GM18873 (cell line): ENCODE data around the gene OPN4.

Source experiments
- ATAC-seq: cut with Tn5 transposase; IDR thresholded peaks from one replicate; pipeline ENCODE4 v1.9.1; 2021; ENCODE audit warnings: mild to moderate bottlenecking, moderate library complexity, moderate number of reproducible peaks; ENCODE audit not compliant: unreplicated experiment, low FRiP score

OPN4 gene

DNA sequence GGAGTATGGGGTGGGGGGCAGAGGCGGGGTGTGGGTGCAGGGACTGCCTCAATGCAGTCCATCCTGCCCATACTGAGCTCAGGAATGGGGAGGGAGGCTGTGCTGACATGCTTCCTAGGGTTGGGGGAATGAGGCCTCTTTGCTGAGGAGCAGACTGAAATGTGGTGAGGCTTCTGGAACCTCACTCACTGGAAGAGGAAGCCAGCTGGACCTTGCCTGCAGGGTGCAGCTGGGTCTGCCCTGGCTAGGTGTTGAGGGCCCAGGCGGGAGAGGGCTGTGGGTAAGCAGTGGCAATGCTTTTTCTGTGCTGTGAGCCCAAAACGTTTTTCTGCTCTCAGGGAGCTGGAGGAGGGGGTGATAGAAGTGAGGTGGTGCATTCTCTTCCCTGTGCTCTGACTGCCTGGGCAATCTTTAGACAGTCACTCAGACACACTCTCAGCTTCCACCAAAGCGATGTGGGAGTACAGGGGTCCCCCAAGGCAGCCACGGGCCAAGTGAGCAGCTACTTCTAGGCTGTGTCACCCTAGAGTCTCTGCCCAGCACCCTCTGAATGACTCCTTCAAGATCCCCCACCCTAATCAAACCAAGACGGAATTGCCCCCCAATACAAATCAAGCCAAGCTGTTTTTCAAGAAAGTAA lies 60.9 kb downstream of the OPN4 start:
- no peak for ATAC-seq

DNA sequence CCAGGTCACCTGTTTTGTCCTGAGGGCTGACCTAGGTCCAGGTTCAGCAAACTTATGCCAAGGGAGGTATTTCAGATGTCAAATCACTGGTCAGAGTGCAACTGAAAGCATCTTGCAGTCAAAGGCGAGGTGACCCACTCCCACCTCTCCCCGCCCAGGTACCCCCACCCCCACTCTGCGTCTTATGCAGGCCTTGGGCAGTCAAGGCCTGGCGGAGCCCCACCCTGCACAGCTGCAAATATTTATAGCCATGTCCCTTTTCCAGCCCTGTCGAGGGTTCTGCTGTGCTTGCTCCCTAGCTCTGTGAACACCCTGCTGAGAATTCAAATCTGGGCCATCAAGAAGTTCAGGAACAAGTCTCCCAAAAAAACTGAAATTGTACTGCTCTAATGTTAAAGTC lies 61.5 kb downstream of the OPN4 start:
- no peak for ATAC-seq
